ENCODE measurements around the gene ME3. TPM values are rescaled to one million over a fixed set of nuclear protein-coding genes. Genes with fewer than 3 reads are reported as not detected.
"Not testable (repeated sequence)": the region's sequence is repeated elsewhere in the genome, so short reads cannot be mapped to it uniquely, and the experiment has no call there.

The ME3 gene
- total RNA-seq, 1 experiment from 2014 or later, result 0.30 TPM

GRCh38 chr11:86565388-86565787 is 107.0 kb downstream of the ME3 start (continued):
- TF ChIP-seq POLR2A (IDR thresholded peaks at IDR 0.05; ENCODE audit: borderline replicate concordance, extremely low read depth, insufficient read depth, insufficient read length) (no peak), ZFX (IDR thresholded peaks at IDR 0.05) (no peak), EZH2 (IDR thresholded peaks at IDR 0.05) (no peak), ELF1 (IDR thresholded peaks at IDR 0.05; ENCODE audit: borderline replicate concordance, low read depth) (no peak), TCF7L2 (IDR thresholded peaks at IDR 0.05; ENCODE audit: borderline replicate concordance, extremely low read depth, insufficient read depth, insufficient read length) (no peak), SIN3A (IDR thresholded peaks at IDR 0.05; ENCODE audit: low read depth) (no peak), MAX (IDR thresholded peaks at IDR 0.05) (no peak), RAD21 (IDR thresholded peaks at IDR 0.05; ENCODE audit: low read depth) (no peak), POLR2AphosphoS5 (IDR thresholded peaks at IDR 0.05; ENCODE audit: low read depth, low read length) (no peak), ATF3 (IDR thresholded peaks at IDR 0.05) (no peak)
- TF ChIP-seq, protein P1, sequence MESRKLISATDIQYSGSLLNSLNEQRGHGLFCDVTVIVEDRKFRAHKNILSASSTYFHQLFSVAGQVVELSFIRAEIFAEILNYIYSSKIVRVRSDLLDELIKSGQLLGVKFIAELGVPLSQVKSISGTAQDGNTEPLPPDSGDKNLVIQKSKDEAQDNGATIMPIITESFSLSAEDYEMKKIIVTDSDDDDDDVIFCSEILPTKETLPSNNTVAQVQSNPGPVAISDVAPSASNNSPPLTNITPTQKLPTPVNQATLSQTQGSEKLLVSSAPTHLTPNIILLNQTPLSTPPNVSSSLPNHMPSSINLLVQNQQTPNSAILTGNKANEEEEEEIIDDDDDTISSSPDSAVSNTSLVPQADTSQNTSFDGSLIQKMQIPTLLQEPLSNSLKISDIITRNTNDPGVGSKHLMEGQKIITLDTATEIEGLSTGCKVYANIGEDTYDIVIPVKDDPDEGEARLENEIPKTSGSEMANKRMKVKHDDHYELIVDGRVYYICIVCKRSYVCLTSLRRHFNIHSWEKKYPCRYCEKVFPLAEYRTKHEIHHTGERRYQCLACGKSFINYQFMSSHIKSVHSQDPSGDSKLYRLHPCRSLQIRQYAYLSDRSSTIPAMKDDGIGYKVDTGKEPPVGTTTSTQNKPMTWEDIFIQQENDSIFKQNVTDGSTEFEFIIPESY (IDR thresholded peaks at IDR 0.05; ENCODE audit: extremely low read depth, insufficient replicate concordance, low read length), result no peak

GRCh38 chr11:86562842-86563241 is 109.6 kb downstream of the ME3 start:
- H3K27me3 ChIP-seq (ENCODE audit: insufficient read depth, low read length); H3K36me3 ChIP-seq (ENCODE audit: control insufficient read depth in 1 of 2, insufficient read depth in 2 of 2, low read length in 2 of 2); H4K20me1 ChIP-seq (ENCODE audit: insufficient read depth); H3K27ac ChIP-seq (ENCODE audit: low read depth, low read length); H3K4me2 ChIP-seq (ENCODE audit: low read length); ATAC-seq; POLR2A ChIA-PET; H3K79me2 ChIP-seq (ENCODE audit: insufficient read depth, low read length); H2AFZ ChIP-seq (ENCODE audit: low read depth, low read length, poor library complexity, severe bottlenecking); H3K9me3 ChIP-seq (ENCODE audit: control insufficient read depth in 1 of 2, insufficient read depth in 1 of 2, low read depth in 1 of 2, low read length in 2 of 2); DNase-seq (ENCODE audit: low read depth, low spot score); H3K9me2 ChIP-seq (ENCODE audit: insufficient read depth); H3K4me3 ChIP-seq (replicated peaks in 1 of 2; ENCODE audit: low read depth in 1 of 2, low read length in 2 of 2); CTCF ChIA-PET; BruUV-seq (replicated peaks); intact Hi-C loops (cut with micrococcal nuclease); RAD21 ChIA-PET (ENCODE audit: low non-redundant PET in 1 of 2, low total read pairs in 2 of 2, uncharacterized antibody in 2 of 2, unreplicated experiment in 2 of 2); H3K9ac ChIP-seq (ENCODE audit: low read length): not testable (repeated sequence)
- H3K4me1 ChIP-seq (ENCODE audit: control insufficient read depth in 1 of 2, insufficient read depth in 2 of 2, low read length in 2 of 2), result peaks cover 6 to 16% of the 10 kb centered on the region in 2 experiments

Measured in HCT116 (cell line).